Measurements from ENCODE around the gene FRYL.
A peak's percentile ranks its signal among the peaks of the same experiment; 100 is the strongest.

FRYL gene

DNA sequence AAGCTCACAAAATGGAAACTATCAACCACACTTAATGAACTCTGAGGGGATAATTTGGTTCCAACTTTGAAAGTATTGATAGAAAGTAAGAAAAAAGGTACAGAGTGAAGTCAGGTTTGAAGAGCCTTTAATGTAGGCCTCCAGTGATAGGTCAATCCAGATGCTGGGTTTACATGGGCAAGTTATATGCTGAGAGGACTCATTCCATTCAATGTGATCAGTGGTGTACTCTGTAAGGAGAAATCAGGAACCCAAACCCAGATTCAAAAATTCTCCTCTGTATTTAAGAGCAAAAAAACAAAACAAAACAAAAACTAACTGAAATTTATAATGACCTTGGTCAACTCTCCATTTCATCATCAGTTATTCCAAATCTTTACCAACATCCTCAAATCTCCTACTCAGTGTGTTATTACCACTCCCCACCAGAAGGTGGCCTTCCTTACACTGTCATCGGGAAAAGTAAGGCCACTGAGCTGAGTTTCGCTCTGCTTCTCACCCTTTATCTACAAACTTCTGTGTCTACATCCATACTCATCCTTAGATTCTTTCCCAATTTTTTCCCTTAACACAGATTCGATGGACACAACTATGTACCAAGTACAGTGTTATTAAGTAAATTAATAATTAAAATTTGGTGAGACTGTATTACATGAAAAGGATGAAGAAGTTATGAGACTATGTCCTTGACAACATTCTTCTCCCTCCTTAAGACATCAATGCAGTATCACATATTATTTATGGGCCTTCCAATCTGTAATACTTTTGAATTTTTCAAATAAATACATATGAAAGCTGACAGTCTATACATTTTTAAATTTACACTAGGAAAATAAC lies 201.7 kb downstream of the FRYL start:
- FAIRE-seq (peak; percentile 89), DNase-seq (ENCODE audit: extremely low spot score, insufficient read length, low read depth) (no peak)

GRCh38 chr4:48575964-48576363 lies 204.1 kb downstream of the FRYL start:
- FAIRE-seq (no peak), DNase-seq (ENCODE audit: extremely low spot score, insufficient read length, low read depth) (no peak)

DNA sequence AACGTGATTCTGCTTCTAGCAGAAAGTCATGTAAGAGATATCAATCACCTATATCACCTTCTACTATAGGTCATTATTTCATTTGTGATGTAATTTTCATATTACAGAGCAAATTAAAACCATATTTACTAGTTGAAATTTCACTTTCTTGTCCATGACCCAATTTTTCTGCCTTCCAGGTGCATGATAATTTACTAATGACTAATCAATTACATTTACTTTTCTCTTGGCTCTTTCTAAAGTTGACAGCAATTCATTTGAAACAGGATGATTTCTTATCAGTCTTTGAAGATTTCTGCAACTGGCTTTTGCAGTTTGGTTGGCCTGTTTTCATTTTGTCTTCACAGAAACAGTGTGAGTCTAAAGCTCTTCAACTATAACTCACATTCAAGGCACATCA lies 208.6 kb downstream of the FRYL start:
- no peak for FAIRE-seq
- DNase-seq (ENCODE audit: extremely low spot score, insufficient read length, low read depth), result no peak

GRCh38 chr4:48570646-48571220 lies 209.3 kb downstream of the FRYL start:
- no peak for FAIRE-seq
- DNase-seq (ENCODE audit: extremely low spot score, insufficient read length, low read depth), result no peak

- FAIRE-seq (no peak), DNase-seq (ENCODE audit: extremely low spot score, insufficient read length, low read depth) (no peak)
Measured at GRCh38 chr4:48566034-48566384, 214.1 kb downstream of the FRYL start.

- FAIRE-seq, result no peak
- no peak for DNase-seq (ENCODE audit: extremely low spot score, insufficient read length, low read depth)
Measured at GRCh38 chr4:48565362-48566033, 214.6 kb downstream of the FRYL start.

GRCh38 chr4:48564151-48564550 lies 215.9 kb downstream of the FRYL start:
- DNase-seq (ENCODE audit: extremely low spot score, insufficient read length, low read depth) (no peak), FAIRE-seq (no peak)

- FAIRE-seq, result no peak
- DNase-seq (ENCODE audit: extremely low spot score, insufficient read length, low read depth), result no peak
Measured at GRCh38 chr4:48558819-48559218, 221.3 kb downstream of the FRYL start.

- DNase-seq (ENCODE audit: extremely low spot score, insufficient read length, low read depth) (no peak), FAIRE-seq (no peak)
Measured at GRCh38 chr4:48558026-48558425, 222.1 kb downstream of the FRYL start.

GRCh38 chr4:48557478-48557877 lies 222.6 kb downstream of the FRYL start:
- no peak for DNase-seq (ENCODE audit: extremely low spot score, insufficient read length, low read depth)
- no peak for FAIRE-seq

GRCh38 chr4:48556268-48556667 lies 223.8 kb downstream of the FRYL start:
- FAIRE-seq (no peak), DNase-seq (ENCODE audit: extremely low spot score, insufficient read length, low read depth) (no peak)

DNA sequence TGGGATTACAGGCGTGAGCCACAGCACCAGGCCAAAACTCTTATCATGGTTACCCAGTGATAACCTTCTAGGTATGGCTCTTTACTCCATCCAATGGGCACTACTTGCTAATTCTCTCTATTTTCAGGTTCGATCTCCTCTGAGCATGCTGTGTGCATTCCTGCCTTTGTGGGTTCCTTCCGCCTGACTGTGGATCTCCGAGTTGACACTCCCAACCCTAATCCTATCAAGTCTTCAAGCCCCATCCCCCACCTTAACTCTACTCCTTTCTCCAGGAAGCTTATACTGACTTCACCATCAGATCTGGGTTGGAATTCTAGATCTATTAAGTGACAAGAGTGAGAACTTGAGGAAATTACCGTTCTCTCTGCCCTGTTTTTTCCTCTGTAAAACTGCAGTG lies 225.5 kb downstream of the FRYL start:
- DNase-seq (ENCODE audit: extremely low spot score, insufficient read length, low read depth) (no peak), FAIRE-seq (no peak)

- FAIRE-seq (no peak), DNase-seq (ENCODE audit: extremely low spot score, insufficient read length, low read depth) (no peak)
Measured at GRCh38 chr4:48553720-48554119, 226.4 kb downstream of the FRYL start.

DNA sequence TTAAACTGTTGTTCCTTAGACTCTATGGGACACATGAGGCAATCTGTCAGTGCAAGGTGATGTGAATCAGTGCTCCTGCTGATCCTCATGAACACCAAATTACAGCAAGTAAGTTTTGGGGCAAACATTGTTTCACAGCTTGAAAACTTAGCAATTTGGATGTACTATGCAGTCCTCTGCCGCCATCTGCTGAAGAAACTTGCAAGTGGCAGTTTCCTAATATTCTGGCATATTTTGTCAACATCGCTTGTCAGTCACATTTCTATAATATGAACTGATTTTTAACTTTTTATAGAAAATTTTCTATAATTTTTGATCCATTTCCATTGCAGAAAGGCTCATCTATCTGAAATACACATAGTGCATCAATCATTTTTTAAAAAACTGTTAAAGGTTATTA lies 233.7 kb downstream of the FRYL start:
- DNase-seq (ENCODE audit: extremely low spot score, insufficient read length, low read depth), result no peak
- peak; percentile 45 for FAIRE-seq

DNA sequence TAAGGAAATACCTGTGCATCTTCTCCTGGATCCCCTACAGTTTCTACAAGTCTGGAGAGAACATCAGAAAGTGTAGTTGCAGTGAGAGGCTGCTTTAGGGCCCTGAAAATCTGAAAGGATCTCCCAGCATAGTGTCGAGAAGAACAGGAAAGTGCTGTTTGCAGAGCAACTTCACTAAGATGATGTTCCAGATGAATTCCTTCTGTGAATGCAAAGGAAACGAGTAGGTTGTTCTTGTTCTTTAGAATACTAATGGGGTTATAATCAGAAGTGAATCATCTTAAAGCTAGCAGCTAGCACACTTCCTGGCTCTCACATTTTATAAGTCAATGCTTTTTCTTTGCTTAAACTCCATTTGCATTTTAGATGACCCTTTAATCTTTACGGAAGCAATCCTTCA lies 236.3 kb downstream of the FRYL start:
- FAIRE-seq, result no peak
- no peak for DNase-seq (ENCODE audit: extremely low spot score, insufficient read length, low read depth)

DNA sequence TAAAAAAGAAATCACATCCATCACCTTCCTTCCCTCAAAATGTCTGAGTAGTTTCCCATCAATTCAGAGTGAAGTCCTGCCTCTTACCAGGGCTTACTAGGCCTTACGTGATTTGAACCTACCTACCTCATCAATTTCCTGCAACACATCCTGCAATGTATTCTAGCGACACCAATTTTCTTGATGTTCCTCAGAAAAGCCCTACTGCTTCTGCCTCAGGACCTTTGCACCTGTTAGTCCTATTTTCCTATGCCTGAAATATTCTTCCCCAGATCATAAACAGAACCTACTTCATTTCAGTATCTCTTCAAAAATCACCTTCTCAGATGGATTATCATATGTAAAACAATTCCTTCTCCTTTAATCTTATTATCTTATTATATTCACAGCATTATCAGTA lies 237.2 kb downstream of the FRYL start:
- DNase-seq (ENCODE audit: extremely low spot score, insufficient read length, low read depth), result no peak
- FAIRE-seq, result no peak

- no peak for FAIRE-seq
- DNase-seq (ENCODE audit: extremely low spot score, insufficient read length, low read depth), result no peak
Measured at GRCh38 chr4:48539597-48539996, 240.5 kb downstream of the FRYL start.

- DNase-seq (ENCODE audit: extremely low spot score, insufficient read length, low read depth), result no peak
- no peak for FAIRE-seq
Measured at GRCh38 chr4:48538358-48538757, 241.7 kb downstream of the FRYL start.

GRCh38 chr4:48526406-48526805 lies 253.7 kb downstream of the FRYL start:
- DNase-seq (ENCODE audit: extremely low spot score, insufficient read length, low read depth) (no peak), FAIRE-seq (no peak)

- no peak for FAIRE-seq
- no peak for DNase-seq (ENCODE audit: extremely low spot score, insufficient read length, low read depth)
Measured at GRCh38 chr4:48518143-48518542, 261.9 kb downstream of the FRYL start.

GRCh38 chr4:48509543-48509942 lies 270.5 kb downstream of the FRYL start:
- no peak for FAIRE-seq
- DNase-seq (ENCODE audit: extremely low spot score, insufficient read length, low read depth), result no peak

All from GM18507 (cell line).